SK-N-MC (cell line): ENCODE measurements around the gene TBC1D17.

Experiments used
- DNase-seq: peaks from one replicate; pipeline ENCODE4 v3.0.0-alpha.2; 2011; ENCODE audit warnings: low read depth, low spot score
- H3K27ac ChIP-seq: fragments of 200-600 bp; sonication (generic); 2 replicates; pipeline ENCODE4 v1.5.1; 2016; ENCODE audit warnings: mixed run types
- H3K36me3 ChIP-seq: fragments of 200-600 bp; sonication (generic); 2 replicates; pipeline ENCODE4 v1.6.1; 2017; ENCODE audit warnings: antibody characterized with exemption, low read length, mixed read lengths; ENCODE audit not compliant: insufficient read depth
- H3K4me3 ChIP-seq: fragments of 200-600 bp; sonication (generic); 2 replicates; pipeline ENCODE4 v1.5.1; 2016
- H3K9ac ChIP-seq: fragments of 200-600 bp; sonication (generic); 2 replicates; pipeline ENCODE4 v1.8.0; 2017; ENCODE audit warnings: mixed run types, mixed read lengths; ENCODE audit not compliant: insufficient read length
- H3K9me3 ChIP-seq: fragments of 200-600 bp; sonication (generic); 2 replicates; pipeline ENCODE4 v1.6.1; 2017; ENCODE audit warnings: low read depth, mild to moderate bottlenecking, antibody characterized with exemption, low read length, moderate library complexity, mixed read lengths
- EZH2 ChIP-seq: fragments of 200-600 bp; sonication (generic); IDR thresholded peaks from one replicate; pipeline ENCODE4 v1.6.1; 2017; ENCODE audit warnings: antibody characterized with exemption
- FOXP2 ChIP-seq: optimal IDR thresholded peaks from 2 replicates; pipeline ENCODE3; 2011; ENCODE audit warnings: mild to moderate bottlenecking, moderate library complexity; ENCODE audit not compliant: insufficient read depth; ENCODE audit errors: extremely low read length, control extremely low read depth
- POLR2AphosphoS5 ChIP-seq: IDR thresholded peaks from 2 replicates; pipeline ENCODE4 v1.6.1; 2012; ENCODE audit warnings: mild to moderate bottlenecking, low read depth, low read length, borderline replicate concordance

Gene TBC1D17

DNA sequence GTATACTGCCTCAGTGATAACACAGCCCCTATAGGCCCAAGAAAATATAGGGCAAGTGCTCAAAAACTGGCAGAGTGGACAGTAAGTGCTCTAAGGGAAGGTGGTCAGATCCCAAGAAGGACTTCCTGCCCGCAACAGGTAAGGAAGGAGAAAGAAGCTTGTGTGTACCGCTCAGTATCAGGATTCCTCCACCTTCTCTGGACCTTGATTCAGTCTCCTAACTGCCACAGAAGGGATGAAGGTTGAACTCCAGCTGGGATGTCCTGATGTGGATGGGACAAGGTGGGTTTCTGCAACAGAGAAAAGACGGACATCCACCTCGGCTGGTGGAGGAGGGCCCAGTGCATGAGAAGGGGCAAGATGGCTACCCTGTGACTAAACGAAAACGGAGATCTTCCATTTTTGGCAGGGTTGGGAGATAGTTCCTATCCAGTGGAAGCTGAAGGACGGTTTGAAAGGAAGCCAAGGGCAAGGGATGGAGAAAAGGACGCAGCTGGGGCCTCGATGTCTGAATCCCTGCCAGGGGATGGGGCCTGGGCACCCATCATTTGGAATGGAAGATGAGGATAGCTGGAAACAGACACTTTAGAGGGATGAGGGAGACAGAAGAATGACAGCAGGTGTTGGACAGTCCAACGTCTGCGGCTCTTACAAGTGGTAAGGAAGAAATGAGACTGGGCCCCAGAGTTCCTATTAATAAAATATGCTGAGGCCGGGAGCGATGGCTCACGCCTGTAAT, 50.2 kb downstream of the TBC1D17 start:
- H3K9ac ChIP-seq = peak overlapping the region; percentile 100
- peaks cover 88% of the 10 kb centered on the region for H3K36me3 ChIP-seq
- H3K9me3 ChIP-seq = no peaks in the 10 kb centered on the region
- no peak for DNase-seq
- H3K4me3 ChIP-seq = peak overlapping the region; percentile 94
- H3K27ac ChIP-seq = peak overlapping the region; percentile 99
- no peak for TF ChIP-seq FOXP2
- TF ChIP-seq POLR2AphosphoS5 = peak; percentile 12; the same call in 1 of the 2 replicates

DNA sequence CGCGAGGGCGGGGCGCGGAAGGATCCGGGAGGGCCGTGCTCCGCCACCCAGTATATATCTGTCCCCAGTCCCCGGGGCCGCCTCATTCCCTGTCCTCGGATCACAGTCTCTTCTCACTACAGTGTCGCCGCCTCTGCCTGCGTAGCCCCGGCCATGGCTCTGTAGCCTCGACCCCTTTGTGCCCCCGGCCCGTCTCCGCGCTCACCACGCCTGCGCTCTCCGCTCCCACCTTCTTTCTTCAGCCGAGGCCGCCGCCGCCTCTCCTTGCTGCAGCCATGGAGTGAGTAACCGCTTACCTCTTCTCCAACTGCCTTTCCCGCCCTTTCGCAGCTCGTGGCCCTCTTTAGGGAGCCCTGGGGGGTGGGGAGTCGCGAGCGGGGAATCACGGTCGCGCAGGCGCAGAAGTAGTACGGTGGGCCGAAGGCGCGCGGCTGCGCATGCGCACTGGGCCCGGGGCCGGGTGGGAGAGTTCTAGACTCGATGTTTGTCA, 51.7 kb downstream of the TBC1D17 start, which contains the start of the genes ATF5 and NUP62:
ATF5 (plus strand) TSS at position 85 of the 490 bp plus-strand sequence. CDS start 1,646 bp downstream, outside the sequence.
NUP62 (minus strand) TSS at position 384 of the 490 bp plus-strand sequence. CDS start 19,697 bp downstream, outside the sequence.
- Histone ChIP-seq H3K4me3 (peak within 1 kb of the TSS; percentile 94), H3K27ac (peak within 1 kb of the TSS; percentile 99), H3K9ac (peak within 1 kb of the TSS; percentile 100), H3K9me3 (no peaks in the 10 kb centered on the region), H3K36me3 (peaks cover 83% of the 10 kb centered on the region)
- TF ChIP-seq FOXP2 = no peak
- peak; percentile 71 for TF ChIP-seq POLR2AphosphoS5
- peak; percentile 63 for DNase-seq

DNA sequence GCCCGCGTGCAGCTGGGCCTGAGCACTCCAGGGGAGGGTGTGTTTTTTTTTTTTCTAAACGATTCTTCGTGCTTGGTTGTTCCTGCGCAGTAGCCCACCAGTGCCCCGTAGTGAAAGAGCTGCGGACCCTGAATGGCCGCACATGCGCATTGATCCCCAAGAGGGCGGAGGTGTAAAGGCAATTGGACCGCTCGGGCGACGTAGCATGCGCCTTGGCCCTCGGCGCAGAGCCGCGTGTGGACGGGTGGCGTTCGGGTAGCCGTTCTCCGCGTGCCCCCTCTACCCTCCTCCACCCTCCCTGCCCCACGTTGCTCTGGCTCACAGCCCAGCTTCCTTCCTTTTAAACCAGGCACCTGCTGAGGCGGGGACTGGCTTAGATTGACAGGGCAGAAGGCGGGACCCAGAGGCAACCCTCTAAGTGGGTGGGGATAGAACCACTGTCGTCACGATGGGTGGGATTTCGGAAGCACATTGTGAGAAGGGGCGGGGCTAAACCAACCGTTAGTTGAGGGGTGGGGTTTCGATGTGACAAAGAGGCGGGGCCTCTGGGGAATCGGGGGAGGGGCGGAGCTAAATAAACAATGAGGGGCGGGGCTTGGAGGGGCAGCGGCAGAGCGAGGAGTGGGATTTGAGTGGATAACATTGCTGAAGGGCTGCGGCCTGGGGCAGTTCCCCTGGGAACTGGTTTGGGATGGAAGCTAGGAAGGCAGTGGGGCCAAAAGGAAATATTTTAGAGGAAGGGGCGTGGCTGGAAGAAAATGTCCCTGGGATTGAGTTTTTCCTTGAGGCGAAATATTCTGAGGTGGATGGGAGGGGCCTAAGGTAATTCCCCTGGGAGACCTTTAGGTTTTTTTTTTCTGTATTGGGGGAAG, 52.3 kb downstream of the TBC1D17 start:
- peaks cover 76% of the 10 kb centered on the region for H3K36me3 ChIP-seq
- TF ChIP-seq POLR2AphosphoS5 (peak; percentile 92), FOXP2 (no peak), EZH2 (no peak)
- no peaks in the 10 kb centered on the region for H3K9me3 ChIP-seq
- peak overlapping the region; percentile 100 for H3K9ac ChIP-seq
- H3K27ac ChIP-seq = peak overlapping the region; percentile 99
- H3K4me3 ChIP-seq = peak overlapping the region; percentile 94
- peak; percentile 97 for DNase-seq

DNA sequence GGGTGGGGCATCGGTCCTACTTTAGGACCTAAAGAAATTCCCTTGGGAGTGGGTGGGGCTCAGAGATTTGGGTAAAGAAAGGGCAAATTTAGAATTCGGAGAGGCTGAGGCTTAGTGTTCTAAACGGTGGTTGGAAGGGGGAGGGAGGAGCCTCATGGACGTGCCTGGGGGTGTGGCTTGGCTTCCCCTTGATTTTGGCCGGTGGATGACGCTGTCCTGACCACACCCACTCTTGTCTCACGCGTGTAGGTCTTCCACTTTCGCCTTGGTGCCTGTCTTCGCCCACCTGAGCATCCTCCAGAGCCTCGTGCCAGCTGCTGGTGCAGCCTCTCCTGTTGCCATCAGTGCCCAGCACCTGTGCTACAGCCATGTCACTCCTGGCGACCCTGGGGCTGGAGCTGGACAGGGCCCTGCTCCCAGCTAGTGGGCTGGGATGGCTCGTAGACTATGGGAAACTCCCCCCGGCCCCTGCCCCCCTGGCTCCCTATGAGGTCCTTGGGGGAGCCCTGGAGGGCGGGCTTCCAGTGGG, 53.0 kb downstream of the TBC1D17 start:
- Histone ChIP-seq H3K9ac (peak overlapping the region; percentile 100), H3K9me3 (no peaks in the 10 kb centered on the region), H3K36me3 (peaks cover 69% of the 10 kb centered on the region), H3K4me3 (peak overlapping the region; percentile 94), H3K27ac (peak overlapping the region; percentile 99)
- no peak for DNase-seq
- TF ChIP-seq EZH2 (no peak), POLR2AphosphoS5 (no peak), FOXP2 (no peak)

DNA sequence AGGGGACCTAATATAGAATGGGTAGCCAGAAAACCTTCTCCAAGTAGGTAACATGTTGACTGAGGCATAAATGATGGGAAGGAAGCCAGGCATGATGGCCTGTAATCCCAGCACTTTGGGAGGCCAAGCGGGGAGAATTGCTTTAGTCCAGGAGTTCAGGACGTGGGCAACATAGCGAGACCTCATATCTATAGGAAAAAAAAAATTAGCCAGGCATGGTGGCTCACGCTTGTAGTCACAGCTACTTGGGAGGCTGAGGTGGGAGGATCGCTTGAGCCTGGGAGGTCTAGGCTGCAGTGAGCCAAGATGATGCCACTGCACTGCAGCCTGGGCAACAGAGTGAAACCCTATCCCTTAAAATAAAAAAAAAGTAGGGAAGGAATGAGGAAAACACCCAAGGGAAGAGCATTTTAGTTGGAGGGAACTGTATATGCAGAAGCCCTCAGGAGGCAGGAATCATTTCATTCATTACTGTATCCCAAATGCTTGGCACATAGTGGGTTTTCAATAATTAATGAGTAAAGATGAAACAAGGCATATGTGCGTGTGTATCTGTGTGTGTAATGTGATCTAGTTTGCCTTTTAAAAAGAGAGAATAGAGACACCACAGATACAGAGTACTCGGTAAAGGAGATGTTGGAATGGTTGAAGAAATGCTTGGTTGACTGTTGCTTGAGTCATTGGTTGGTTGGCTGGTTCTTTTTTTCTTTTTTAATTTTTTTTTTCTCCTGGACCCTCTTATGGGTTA, 54.0 kb downstream of the TBC1D17 start:
- Histone ChIP-seq H3K9me3 (no peaks in the 10 kb centered on the region), H3K27ac (no peak overlapping the region), H3K36me3 (peaks cover 62% of the 10 kb centered on the region), H3K9ac (no peak overlapping the region), H3K4me3 (peak overlapping the region; percentile 94)
- no peak for DNase-seq
- TF ChIP-seq POLR2AphosphoS5 (no peak), EZH2 (no peak), FOXP2 (no peak)

DNA sequence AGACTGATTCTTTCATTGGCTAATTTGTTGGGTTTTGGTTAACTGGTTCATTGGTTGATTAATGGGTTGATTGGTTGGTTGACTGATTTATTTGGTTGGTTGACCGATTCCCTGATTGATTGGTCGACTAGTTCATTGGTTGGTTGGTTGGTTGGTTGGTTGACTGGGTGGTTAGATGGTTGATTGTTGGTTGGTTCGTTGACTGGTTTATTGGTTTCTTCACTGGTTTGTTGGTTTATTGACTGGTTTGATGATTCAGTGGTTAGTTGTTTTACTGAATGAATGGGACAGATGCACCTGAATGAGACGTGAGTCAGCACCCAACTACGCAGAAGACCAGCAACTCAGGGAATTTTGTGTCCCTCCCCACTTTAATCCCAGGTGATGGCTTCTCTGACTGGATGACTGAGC, 54.5 kb downstream of the TBC1D17 start:
- Histone ChIP-seq H3K9ac (no peak overlapping the region), H3K9me3 (no peaks in the 10 kb centered on the region)
- TF ChIP-seq POLR2AphosphoS5 = no peak
- TF ChIP-seq FOXP2 = no peak
- TF ChIP-seq EZH2 = no peak

DNA sequence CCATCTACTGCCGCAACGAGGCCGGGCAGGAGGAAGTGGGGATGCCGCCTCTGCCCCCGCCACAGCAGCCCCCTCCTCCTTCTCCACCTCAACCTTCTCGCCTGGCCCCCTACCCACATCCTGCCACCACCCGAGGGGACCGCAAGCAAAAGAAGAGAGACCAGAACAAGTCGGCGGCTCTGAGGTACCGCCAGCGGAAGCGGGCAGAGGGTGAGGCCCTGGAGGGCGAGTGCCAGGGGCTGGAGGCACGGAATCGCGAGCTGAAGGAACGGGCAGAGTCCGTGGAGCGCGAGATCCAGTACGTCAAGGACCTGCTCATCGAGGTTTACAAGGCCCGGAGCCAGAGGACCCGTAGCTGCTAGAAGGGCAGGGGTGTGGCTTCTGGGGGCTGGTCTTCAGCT, 55.2 kb downstream of the TBC1D17 start:
- Histone ChIP-seq H3K9ac (no peak overlapping the region), H3K36me3 (peaks cover 49% of the 10 kb centered on the region), H3K9me3 (no peaks in the 10 kb centered on the region), H3K27ac (no peak overlapping the region), H3K4me3 (no peak overlapping the region)
- no peak for TF ChIP-seq EZH2
- TF ChIP-seq FOXP2 = no peak
- no peak for TF ChIP-seq POLR2AphosphoS5
- no peak for DNase-seq

More for the DNA sequence above, 54.5 kb downstream of the TBC1D17 start:
- peak overlapping the region; percentile 94; the same call in 1 of the 2 replicates for H3K4me3 ChIP-seq
- no peak for DNase-seq
- H3K27ac ChIP-seq = no peak overlapping the region
- H3K36me3 ChIP-seq = peaks cover 56% of the 10 kb centered on the region
